Epithelial cell of prostate (primary cell): ENCODE results near the gene WDR41.

Source experiments
- DNase-seq: peaks from one replicate; pipeline ENCODE4 v3.0.0-alpha.2; 2011; ENCODE audit warnings: low read depth, low spot score
- H3K27ac ChIP-seq: fragments of 450-650 bp; 2 replicates; pipeline ENCODE4 v1.5.1; 2017; ENCODE audit warnings: mild to moderate bottlenecking

WDR41 gene

GRCh38 chr5:77449981-77450380, 42.1 kb downstream of the WDR41 start:
- no peak overlapping the region for H3K27ac ChIP-seq
- DNase-seq: no peak

- H3K27ac ChIP-seq: no peak overlapping the region
- DNase-seq: no peak
Observed at GRCh38 chr5:77449277-77449676, 42.8 kb downstream of the WDR41 start.

GRCh38 chr5:77448831-77449230, 43.3 kb downstream of the WDR41 start:
- no peak overlapping the region for H3K27ac ChIP-seq
- no peak for DNase-seq

- no peak overlapping the region for H3K27ac ChIP-seq
- DNase-seq: no peak
Observed at GRCh38 chr5:77444356-77444755, 47.8 kb downstream of the WDR41 start.

- no peak for DNase-seq
- H3K27ac ChIP-seq: no peak overlapping the region
Observed at GRCh38 chr5:77443670-77444069, 48.4 kb downstream of the WDR41 start.

- H3K27ac ChIP-seq: no peak overlapping the region
- DNase-seq: no peak
Observed at GRCh38 chr5:77438071-77438470, 54.0 kb downstream of the WDR41 start.

GRCh38 chr5:77437194-77437593, 54.9 kb downstream of the WDR41 start:
- no peak for DNase-seq
- H3K27ac ChIP-seq: no peak overlapping the region

GRCh38 chr5:77431719-77432118, 60.4 kb downstream of the WDR41 start:
- no peak for DNase-seq
- no peak overlapping the region for H3K27ac ChIP-seq

GRCh38 chr5:77431286-77431685, 60.8 kb downstream of the WDR41 start:
- no peak for DNase-seq

GRCh38 chr5:77430726-77431125, 61.4 kb downstream of the WDR41 start:
- H3K27ac ChIP-seq: no peak overlapping the region

More at GRCh38 chr5:77431286-77431685, 60.8 kb downstream of the WDR41 start:
- H3K27ac ChIP-seq: no peak overlapping the region

GRCh38 chr5:77428526-77428925, 63.6 kb downstream of the WDR41 start:
- DNase-seq: no peak
- no peak overlapping the region for H3K27ac ChIP-seq

More at GRCh38 chr5:77430726-77431125, 61.4 kb downstream of the WDR41 start:
- no peak for DNase-seq

GRCh38 chr5:77427998-77428397, 64.1 kb downstream of the WDR41 start:
- no peak overlapping the region for H3K27ac ChIP-seq
- no peak for DNase-seq

GRCh38 chr5:77426670-77427069, 65.4 kb downstream of the WDR41 start:
- H3K27ac ChIP-seq: no peak overlapping the region
- no peak for DNase-seq

- DNase-seq: no peak
- H3K27ac ChIP-seq: no peak overlapping the region
Observed at GRCh38 chr5:77425998-77426659, 66.0 kb downstream of the WDR41 start.

GRCh38 chr5:77425420-77425819, 66.7 kb downstream of the WDR41 start:
- DNase-seq: no peak
- no peak overlapping the region for H3K27ac ChIP-seq

- no peak for DNase-seq
- H3K27ac ChIP-seq: no peak overlapping the region
Observed at GRCh38 chr5:77424921-77425320, 67.2 kb downstream of the WDR41 start.

GRCh38 chr5:77423022-77423750, 68.9 kb downstream of the WDR41 start:
- no peak for DNase-seq

GRCh38 chr5:77420940-77421339, 71.2 kb downstream of the WDR41 start:
- H3K27ac ChIP-seq: no peak overlapping the region
- DNase-seq: no peak

More at GRCh38 chr5:77423022-77423750, 68.9 kb downstream of the WDR41 start:
- no peak overlapping the region for H3K27ac ChIP-seq

GRCh38 chr5:77419644-77420582, 72.2 kb downstream of the WDR41 start:
- DNase-seq: no peak
- no peak overlapping the region for H3K27ac ChIP-seq
